H1 (cell line): ENCODE data around the gene TTC39A. TPM values are rescaled to one million over a fixed set of nuclear protein-coding genes. Genes with fewer than 3 reads are reported as not detected.

Source experiments
- ASH2L ChIP-seq: fragments of 200-600, 300-600 bp; sonication (generic); IDR thresholded peaks from one replicate; pipeline ENCODE4 v1.7.1; 2017; ENCODE audit warnings: low read length
- NANOG ChIP-seq: IDR thresholded peaks from 2 replicates; pipeline ENCODE4 v1.6.1; 2011; ENCODE audit warnings: low read length, low read depth, mild to moderate bottlenecking, inconsistent platforms; ENCODE audit not compliant: insufficient read depth, poor library complexity, severe bottlenecking
- RAD21 ChIP-seq, 2 experiments: IDR thresholded peaks in 1 of 2; conservative IDR thresholded peaks in 1 of 2; 2 replicates each; pipeline ENCODE4 v1.6.1; 2011; ENCODE audit warnings: low read depth in 2 of 2, low read length in 2 of 2, improper control_type of control experiment in 1 of 2, inconsistent platforms in 1 of 2, mild to moderate bottlenecking in 1 of 2, moderate library complexity in 1 of 2
- SIN3A ChIP-seq, 2 experiments: IDR thresholded peaks in 1 of 2; conservative IDR thresholded peaks in 1 of 2; 2 replicates each; pipeline ENCODE4 v1.6.1; 2011 to 2012; ENCODE audit warnings: low read length in 2 of 2, improper control_type of control experiment in 1 of 2, low read depth in 1 of 2, mild to moderate bottlenecking in 1 of 2
- SP4 ChIP-seq: IDR thresholded peaks from 2 replicates; pipeline ENCODE4 v1.6.1; 2012; ENCODE audit warnings: low read length, inconsistent platforms
- polyA plus RNA-seq, 7 experiments: library from polyadenylated mRNA; depleted of rRNA in 3 of 7; stranded (reverse) in 5 of 7; unstranded in 2 of 7; fragments of >200 nt in 5 of 7; fragments of 200-250 nt in 2 of 7; gene quantifications; 1 replicate in 5 of 7; 2 replicates in 1 of 7; 4 replicates in 1 of 7; pipeline versions ENCODE4 v1.2.1 to v1.2.3, GENCODE V29; 2011 to 2013; ENCODE audit warnings: missing spikeins in 2 of 7, mixed read lengths in 2 of 7
- total RNA-seq: library from RNA; stranded (reverse); fragmentation: NEBNext Ultra II Directional; extraction: Animal tissue kit (Norgen Biotek cat#: 25700); gene quantifications from 2 replicates; pipeline ENCODE4 v1.2.1, GENCODE V29; 2021

The TTC39A gene
- total and polyA plus RNA-seq, 2 of the 8 experiments (the other 6 are each of a cell fraction or from before 2014, with no cell fraction given), result 5.5 to 5.8 TPM

- TF ChIP-seq RAD21 (IDR thresholded peaks at IDR 0.05 in 1 of 2, conservative IDR thresholded peaks at IDR 0.05 in 1 of 2; ENCODE audit: low read depth in 2 of 2, low read length in 2 of 2) (no peak), NANOG (no peak), SIN3A (conservative IDR thresholded peaks at IDR 0.05 in 1 of 2, IDR thresholded peaks at IDR 0.05 in 1 of 2; ENCODE audit: low read depth in 1 of 2, low read length in 2 of 2) (no peak), SP4 (no peak), ASH2L (no peak)
Measured at GRCh38 chr1:51247022-51247421, 83.3 kb downstream of the TTC39A start (continued).
